Hepatocyte (in vitro differentiated cells): ENCODE data around the gene TXN.

Source experiments
- EZH2 ChIP-seq: fragments of 200-600 bp; sonication (generic); IDR thresholded peaks from 2 replicates; pipeline ENCODE4 v1.6.1; 2016; ENCODE audit warnings: antibody characterized with exemption, mild to moderate bottlenecking, borderline replicate concordance
- TF ChIP-seq, protein P1 (sequence below): fragments of 200-600 bp; sonication (generic); IDR thresholded peaks from 2 replicates; pipeline ENCODE4 v1.5.1; 2016; ENCODE audit warnings: antibody characterized with exemption, mild to moderate bottlenecking; ENCODE audit not compliant: poor library complexity

DNA sequence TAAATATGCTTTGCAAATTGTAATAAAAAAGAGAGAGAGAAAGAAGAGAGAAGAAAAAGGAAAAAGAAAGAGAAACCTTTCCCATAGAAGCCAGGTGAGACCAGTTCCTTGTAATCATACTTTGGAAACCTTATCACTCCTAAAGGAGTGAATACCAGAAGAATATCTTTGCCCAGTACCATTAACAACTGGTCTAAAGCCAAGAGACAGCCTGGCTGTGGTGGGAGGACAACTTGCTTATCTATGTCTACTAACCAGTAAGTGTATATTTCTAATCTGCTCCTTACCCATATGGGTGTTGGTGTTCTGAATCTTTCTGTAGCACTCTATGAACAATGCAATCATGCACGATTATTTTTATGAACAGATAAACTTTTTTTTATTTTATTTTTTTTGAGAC lies 10.5 kb upstream of the TXN start:
- TF ChIP-seq, protein P1, sequence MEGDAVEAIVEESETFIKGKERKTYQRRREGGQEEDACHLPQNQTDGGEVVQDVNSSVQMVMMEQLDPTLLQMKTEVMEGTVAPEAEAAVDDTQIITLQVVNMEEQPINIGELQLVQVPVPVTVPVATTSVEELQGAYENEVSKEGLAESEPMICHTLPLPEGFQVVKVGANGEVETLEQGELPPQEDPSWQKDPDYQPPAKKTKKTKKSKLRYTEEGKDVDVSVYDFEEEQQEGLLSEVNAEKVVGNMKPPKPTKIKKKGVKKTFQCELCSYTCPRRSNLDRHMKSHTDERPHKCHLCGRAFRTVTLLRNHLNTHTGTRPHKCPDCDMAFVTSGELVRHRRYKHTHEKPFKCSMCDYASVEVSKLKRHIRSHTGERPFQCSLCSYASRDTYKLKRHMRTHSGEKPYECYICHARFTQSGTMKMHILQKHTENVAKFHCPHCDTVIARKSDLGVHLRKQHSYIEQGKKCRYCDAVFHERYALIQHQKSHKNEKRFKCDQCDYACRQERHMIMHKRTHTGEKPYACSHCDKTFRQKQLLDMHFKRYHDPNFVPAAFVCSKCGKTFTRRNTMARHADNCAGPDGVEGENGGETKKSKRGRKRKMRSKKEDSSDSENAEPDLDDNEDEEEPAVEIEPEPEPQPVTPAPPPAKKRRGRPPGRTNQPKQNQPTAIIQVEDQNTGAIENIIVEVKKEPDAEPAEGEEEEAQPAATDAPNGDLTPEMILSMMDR = no peak
- no peak for TF ChIP-seq EZH2
